C4-2B (cell line): ENCODE measurements around the gene C13orf46.
"Not testable (repeated sequence)": the region's sequence is repeated elsewhere in the genome, so short reads cannot be mapped to it uniquely, and the experiment has no call there.

Source experiments
- H3K27ac ChIP-seq: fragments of 450-650 bp; 2 replicates; pipeline ENCODE4 v1.5.1; 2017
- ZFX ChIP-seq: fragments of 450-650 bp; IDR thresholded peaks from 2 replicates; pipeline ENCODE4 v1.6.1; 2017
- TF ChIP-seq, protein P1 (sequence below): fragments of 450-650 bp; conservative IDR thresholded peaks from 2 replicates; pipeline ENCODE4 v1.5.1; 2017; ENCODE audit warnings: mild to moderate bottlenecking

Gene C13orf46

DNA sequence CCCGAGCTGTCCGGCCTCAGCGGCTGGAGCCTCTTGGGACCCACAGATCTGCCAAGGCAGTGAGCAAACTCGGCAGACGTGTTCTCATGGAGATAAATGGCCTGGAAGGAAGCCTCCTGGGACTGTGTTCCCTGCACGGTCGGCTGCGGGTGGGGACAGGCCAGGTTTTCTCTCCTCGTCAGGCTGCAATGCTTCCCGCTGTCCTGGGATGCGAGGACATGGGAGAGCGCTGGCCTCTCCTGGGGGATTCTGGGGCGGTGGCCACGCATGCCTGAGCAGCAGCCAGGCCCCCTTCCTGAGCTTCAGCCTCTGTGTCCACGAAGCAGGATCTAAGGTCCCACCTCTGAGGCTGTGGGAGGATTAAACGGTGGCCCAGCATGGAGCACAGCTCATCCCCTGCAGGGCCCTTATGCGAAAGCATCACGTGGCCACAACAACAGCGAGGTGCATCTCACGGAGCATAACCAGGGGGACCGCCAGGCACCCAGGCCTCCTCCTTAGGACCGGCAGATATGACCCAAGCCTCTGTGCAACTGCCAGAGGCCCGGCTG lies 21.2 kb upstream of the C13orf46 start:
- no peak overlapping the region for H3K27ac ChIP-seq
- no peak for TF ChIP-seq ZFX
- TF ChIP-seq, protein P1, sequence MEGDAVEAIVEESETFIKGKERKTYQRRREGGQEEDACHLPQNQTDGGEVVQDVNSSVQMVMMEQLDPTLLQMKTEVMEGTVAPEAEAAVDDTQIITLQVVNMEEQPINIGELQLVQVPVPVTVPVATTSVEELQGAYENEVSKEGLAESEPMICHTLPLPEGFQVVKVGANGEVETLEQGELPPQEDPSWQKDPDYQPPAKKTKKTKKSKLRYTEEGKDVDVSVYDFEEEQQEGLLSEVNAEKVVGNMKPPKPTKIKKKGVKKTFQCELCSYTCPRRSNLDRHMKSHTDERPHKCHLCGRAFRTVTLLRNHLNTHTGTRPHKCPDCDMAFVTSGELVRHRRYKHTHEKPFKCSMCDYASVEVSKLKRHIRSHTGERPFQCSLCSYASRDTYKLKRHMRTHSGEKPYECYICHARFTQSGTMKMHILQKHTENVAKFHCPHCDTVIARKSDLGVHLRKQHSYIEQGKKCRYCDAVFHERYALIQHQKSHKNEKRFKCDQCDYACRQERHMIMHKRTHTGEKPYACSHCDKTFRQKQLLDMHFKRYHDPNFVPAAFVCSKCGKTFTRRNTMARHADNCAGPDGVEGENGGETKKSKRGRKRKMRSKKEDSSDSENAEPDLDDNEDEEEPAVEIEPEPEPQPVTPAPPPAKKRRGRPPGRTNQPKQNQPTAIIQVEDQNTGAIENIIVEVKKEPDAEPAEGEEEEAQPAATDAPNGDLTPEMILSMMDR: no peak

DNA sequence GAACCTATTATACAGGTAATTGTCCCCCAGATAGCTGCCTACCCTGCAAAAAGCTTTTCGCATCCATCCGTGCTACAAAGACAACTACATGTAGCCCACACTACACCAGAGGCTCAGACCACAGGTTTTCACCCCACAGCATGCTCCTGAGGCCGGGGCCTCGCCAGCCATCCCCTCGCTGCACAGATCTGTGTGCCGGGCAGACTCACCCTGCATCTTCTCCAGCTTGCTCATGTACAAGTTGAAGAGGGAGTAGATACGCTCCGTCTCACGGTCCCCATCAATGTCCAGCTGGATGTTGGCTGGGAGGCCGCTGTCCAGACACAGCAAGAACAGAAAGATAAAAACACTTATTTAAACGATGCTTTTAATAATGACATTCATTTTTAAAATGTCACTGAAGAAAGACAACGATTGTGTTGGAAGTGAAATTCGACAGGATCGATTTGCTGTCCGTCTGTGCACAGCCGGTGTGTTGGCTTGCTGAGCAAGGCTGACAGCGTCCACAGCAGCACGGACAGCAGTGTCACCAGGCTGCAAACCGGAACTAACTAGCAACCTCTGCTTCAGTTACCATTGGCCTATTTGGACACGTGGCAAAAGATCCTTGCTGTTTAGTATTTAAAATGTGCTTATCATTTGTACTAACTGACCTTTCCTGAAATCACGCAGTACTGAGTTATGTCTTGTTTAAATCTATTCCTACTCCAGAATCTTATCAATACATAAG lies 18.6 kb upstream of the C13orf46 start:
- no peak for TF ChIP-seq ZFX
- TF ChIP-seq, protein P1: no peak
- peak overlapping the region; percentile 84 for H3K27ac ChIP-seq

DNA sequence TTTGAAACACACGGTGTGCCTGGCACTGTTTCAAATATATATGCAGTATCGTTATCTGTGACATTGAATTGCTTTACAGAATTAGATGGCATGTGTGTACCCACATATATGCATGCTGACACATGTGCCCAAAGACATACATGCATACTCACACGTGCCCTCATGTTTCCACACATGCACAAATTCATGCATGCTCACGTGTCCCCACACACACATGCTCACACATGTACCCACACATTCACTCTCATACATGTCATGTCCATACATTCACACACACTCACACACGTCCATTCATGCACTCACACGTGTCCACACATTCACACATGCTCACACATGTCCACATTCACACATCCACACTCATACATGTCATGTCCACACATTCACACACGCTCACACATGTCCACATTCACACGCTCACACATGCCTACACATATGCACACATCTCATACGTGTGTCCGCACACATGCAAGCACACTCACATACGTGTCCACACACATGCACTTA lies 17.9 kb upstream of the C13orf46 start:
- TF ChIP-seq, protein P1: no peak
- no peak for TF ChIP-seq ZFX
- H3K27ac ChIP-seq: peak overlapping the region; percentile 84

DNA sequence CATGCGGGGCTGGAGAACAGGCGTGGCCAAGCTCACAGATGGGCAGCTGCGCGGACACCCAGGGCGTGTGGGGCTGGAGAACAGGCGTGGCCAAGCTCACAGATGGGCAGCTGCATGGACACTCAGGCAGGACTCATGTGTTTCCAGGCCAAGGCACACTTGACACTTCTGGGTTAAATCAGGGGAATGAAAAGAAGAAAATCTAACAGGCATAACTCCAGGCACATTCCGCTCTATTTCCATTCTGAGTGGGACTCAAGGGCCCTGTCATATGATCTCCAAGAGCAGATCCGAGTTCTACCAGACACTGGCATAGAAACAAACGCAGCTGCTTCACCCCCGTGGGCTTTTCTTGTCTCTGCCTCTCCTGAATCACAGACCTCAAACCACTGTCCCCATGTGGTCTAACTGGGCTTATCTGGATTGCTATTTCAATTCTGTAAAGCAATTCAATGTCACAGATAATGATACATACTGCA lies 17.4 kb upstream of the C13orf46 start:
- TF ChIP-seq ZFX: no peak
- TF ChIP-seq, protein P1: no peak

DNA sequence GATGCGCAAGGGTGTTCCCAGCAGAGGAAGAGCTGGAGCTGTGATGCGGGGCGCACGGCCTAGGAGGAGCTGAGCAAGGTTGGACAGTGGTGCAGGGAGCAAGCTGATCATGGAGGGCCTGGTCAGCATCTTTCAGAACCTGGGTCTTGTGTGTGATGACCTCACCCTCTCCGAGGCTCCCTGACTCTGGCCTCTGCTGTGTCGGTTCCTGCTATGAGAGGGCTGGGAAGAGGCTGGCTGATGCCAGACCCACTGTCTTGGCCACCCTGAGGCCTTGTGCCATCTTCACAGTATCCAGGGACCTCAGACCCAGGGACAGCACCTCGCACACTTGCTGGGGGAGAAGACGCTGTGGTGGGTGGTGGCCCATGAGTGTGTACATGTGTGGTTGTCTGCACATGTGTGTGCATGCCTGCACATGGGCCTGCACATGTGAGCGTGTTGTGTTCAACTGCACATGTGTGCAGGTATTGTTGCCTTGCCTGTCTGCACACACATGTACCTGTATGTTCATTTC lies 16.5 kb upstream of the C13orf46 start:
- H3K27ac ChIP-seq: no peak overlapping the region
- TF ChIP-seq, protein P1: no peak
- no peak for TF ChIP-seq ZFX

More for the DNA sequence above, 17.4 kb upstream of the C13orf46 start:
- peak overlapping the region; percentile 84; the same call in 1 of the 2 replicates for H3K27ac ChIP-seq

DNA sequence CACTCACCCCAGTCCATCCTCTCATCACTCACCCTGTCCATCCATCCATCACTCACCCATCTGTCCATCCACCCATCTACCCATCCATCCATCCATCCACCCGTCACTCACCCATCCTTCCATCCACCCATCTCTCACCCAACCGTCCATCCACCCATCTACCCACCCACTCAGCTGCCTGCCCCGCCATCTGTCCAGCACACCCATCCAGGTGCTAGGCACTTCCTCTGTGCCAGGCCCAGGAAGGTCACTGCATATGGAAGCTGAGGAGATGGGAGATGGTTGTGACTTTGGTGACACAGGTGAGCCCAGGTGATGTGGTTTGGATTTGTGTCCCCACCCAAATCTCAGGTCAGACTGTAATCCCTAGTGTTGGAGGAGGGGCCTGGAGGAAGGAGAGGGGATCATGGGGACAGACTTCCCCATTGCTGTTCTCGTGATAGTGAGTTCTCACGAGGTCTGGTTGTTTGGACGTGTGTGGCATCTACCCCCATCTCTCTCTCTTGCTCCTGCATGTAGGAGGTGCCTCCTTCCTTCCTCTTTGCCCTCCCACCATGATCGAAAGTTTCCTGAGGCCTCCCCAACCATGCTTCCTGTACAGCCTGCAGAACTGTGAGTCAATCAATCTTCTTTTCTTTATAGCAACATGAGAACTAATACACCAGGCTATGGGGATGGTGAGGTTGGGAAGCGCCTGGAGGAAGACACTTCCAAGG lies 15.9 kb upstream of the C13orf46 start:
- TF ChIP-seq, protein P1: no peak
- no peak for TF ChIP-seq ZFX
- H3K27ac ChIP-seq: no peak overlapping the region

DNA sequence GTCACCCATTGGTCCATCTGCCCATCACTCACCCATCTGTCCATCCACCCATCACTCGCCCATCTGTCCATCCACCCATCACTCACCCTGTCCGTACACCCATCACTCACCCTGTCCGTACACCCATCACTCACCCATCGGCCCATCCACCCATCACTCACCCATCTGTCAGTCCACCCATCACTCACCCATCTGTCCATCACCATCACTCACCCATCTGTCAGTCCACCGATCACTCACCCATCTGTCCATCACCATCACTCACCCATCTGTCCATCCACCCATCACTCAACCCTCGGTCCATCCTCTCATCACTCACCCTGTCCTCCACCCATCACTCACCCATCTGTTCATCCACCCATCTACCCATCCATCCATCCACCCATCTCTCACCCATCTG lies 15.0 kb upstream of the C13orf46 start:
- H3K27ac ChIP-seq: not testable (repeated sequence)
